ENCODE results near the gene LDLRAD4. TPM values are rescaled to one million over a fixed set of nuclear protein-coding genes. Genes with fewer than 3 reads are reported as not detected.

The LDLRAD4 gene
- total RNA-seq, 1 donor: under 0.01 TPM

DNA sequence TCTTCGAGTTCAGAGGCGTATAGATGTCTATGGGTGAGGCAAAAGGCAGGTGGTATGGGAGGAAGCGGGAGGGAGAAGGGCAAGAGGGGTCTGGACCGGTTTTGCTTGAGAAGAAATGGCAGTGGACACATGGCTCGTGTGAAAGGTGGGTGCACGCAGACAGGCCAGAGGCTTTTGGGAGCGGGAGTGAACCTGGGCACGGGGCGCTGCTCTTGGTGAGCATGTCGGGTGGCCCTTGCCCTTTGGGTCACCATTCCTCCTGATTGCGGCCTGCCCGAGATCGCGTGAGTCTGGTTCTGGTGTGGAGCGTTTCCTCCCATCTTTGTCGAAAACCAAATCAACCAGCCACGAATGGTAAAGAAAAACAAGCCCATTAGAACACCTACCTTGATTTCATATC, 12.6 kb downstream of the LDLRAD4 start:
- Histone ChIP-seq H3K27ac (ENCODE audit: low read depth, low read length) (no peak overlapping the region), H3K27me3 (ENCODE audit: insufficient read depth, low read length) (peaks cover 4% of the 10 kb centered on the region), H3K79me2 (ENCODE audit: insufficient read depth, low read length) (no peaks in the 10 kb centered on the region), H3K36me3 (ENCODE audit: insufficient read depth, low read length) (no peaks in the 10 kb centered on the region), H3K4me2 (ENCODE audit: insufficient read depth, low read length) (no peak overlapping the region), H3K4me1 (ENCODE audit: insufficient read depth, low read length) (no peaks in the 10 kb centered on the region), H2AFZ (ENCODE audit: low read length) (no peak overlapping the region), H4K20me1 (ENCODE audit: insufficient read depth, low read length) (no peaks in the 10 kb centered on the region), H3K9me3 (ENCODE audit: low read depth, low read length) (no peaks in the 10 kb centered on the region), H3K4me3 (ENCODE audit: insufficient read depth, low read length) (no peak overlapping the region)
- no peak for DNase-seq (ENCODE audit: insufficient read length, low spot score, missing footprints)
- no peak for TF ChIP-seq CTCF (IDR thresholded peaks at IDR 0.05; ENCODE audit: extremely low read depth, low read depth, low read length)

GRCh38 chr18:13232086-13232917, 13.7 kb downstream of the LDLRAD4 start:
- no peak for DNase-seq (ENCODE audit: insufficient read length, low spot score, missing footprints)

GRCh38 chr18:13232971-13233786, 14.6 kb downstream of the LDLRAD4 start:
- Histone ChIP-seq H4K20me1 (ENCODE audit: insufficient read depth, low read length) (no peaks in the 10 kb centered on the region), H3K4me3 (ENCODE audit: insufficient read depth, low read length) (no peak overlapping the region), H3K4me2 (ENCODE audit: insufficient read depth, low read length) (no peak overlapping the region), H3K79me2 (ENCODE audit: insufficient read depth, low read length) (no peaks in the 10 kb centered on the region), H3K9me3 (ENCODE audit: low read depth, low read length) (no peaks in the 10 kb centered on the region), H2AFZ (ENCODE audit: low read length) (no peak overlapping the region), H3K36me3 (ENCODE audit: insufficient read depth, low read length) (no peaks in the 10 kb centered on the region), H3K27me3 (ENCODE audit: insufficient read depth, low read length) (peaks cover 4% of the 10 kb centered on the region), H3K4me1 (ENCODE audit: insufficient read depth, low read length) (no peaks in the 10 kb centered on the region), H3K27ac (ENCODE audit: low read depth, low read length) (no peak overlapping the region)
- TF ChIP-seq CTCF (IDR thresholded peaks at IDR 0.05; ENCODE audit: extremely low read depth, low read depth, low read length): no peak
- DNase-seq (ENCODE audit: insufficient read length, low spot score, missing footprints): no peak

More at GRCh38 chr18:13232086-13232917, 13.7 kb downstream of the LDLRAD4 start:
- Histone ChIP-seq H3K4me1 (ENCODE audit: insufficient read depth, low read length) (no peaks in the 10 kb centered on the region), H3K4me3 (ENCODE audit: insufficient read depth, low read length) (no peak overlapping the region), H3K79me2 (ENCODE audit: insufficient read depth, low read length) (no peaks in the 10 kb centered on the region), H3K27me3 (ENCODE audit: insufficient read depth, low read length) (peaks cover 4% of the 10 kb centered on the region), H3K36me3 (ENCODE audit: insufficient read depth, low read length) (no peaks in the 10 kb centered on the region), H2AFZ (ENCODE audit: low read length) (no peak overlapping the region), H4K20me1 (ENCODE audit: insufficient read depth, low read length) (no peaks in the 10 kb centered on the region), H3K4me2 (ENCODE audit: insufficient read depth, low read length) (no peak overlapping the region), H3K9me3 (ENCODE audit: low read depth, low read length) (no peaks in the 10 kb centered on the region), H3K27ac (ENCODE audit: low read depth, low read length) (no peak overlapping the region)
- TF ChIP-seq CTCF (IDR thresholded peaks at IDR 0.05; ENCODE audit: extremely low read depth, low read depth, low read length): no peak
